ENCODE data around the gene ATG5. TPM values are rescaled to one million over a fixed set of nuclear protein-coding genes. Genes with fewer than 3 reads are reported as not detected.

Gene ATG5
- total and polyA plus RNA-seq, 2 donors (not counting 1 experiment from before 2014, with no cell fraction given) = 13.6 to 26.3 TPM

GRCh38 chr6:106360989-106361430 is 35.5 kb upstream of the ATG5 start:
- intact Hi-C loops (cut with micrococcal nuclease) = no loop called here
- H3K36me3 ChIP-seq (replicated peaks in 1 of 2; ENCODE audit: control extremely low read depth in 1 of 2, control insufficient read depth in 1 of 2, extremely low read depth in 1 of 2, insufficient read depth in 2 of 2, low read length in 1 of 2) = no peaks in the 10 kb centered on the region
- no peaks in the 10 kb centered on the region for H3K79me2 ChIP-seq (ENCODE audit: control insufficient read depth, insufficient read depth, low read length)
- ATAC-seq (ENCODE audit: low read depth) = peak; percentile 39
- peaks cover 0 to 33% (median 23%) of the 10 kb centered on the region in 4 experiments for H3K27me3 ChIP-seq (replicated peaks in 1 of 4; ENCODE audit: control extremely low read depth in 1 of 4, control insufficient read depth in 3 of 4, insufficient read depth in 4 of 4, low read length in 3 of 4)
- peak overlapping the region; percentile 90 for H3K4me3 Mint-ChIP-seq
- H2AFZ ChIP-seq (ENCODE audit: insufficient read depth, low read depth, low read length, poor library complexity, severe bottlenecking) = peak overlapping the region; percentile 89
- peak; percentile 62 for DNase-seq
- H3K4me1 ChIP-seq (ENCODE audit: control insufficient read depth in 2 of 2, insufficient read depth in 2 of 2, low read length in 2 of 2) = peaks cover 11 to 16% of the 10 kb centered on the region in 2 donors
- peak overlapping the region; percentile 53 for H3K27ac Mint-ChIP-seq
- peak overlapping the region; percentile 90 for H3K4me2 ChIP-seq (replicated peaks; ENCODE audit: low read depth, low read length, poor library complexity, severe bottlenecking)
- peak overlapping the region in 4 of 5 experiments; percentile 41 to 60 (median 50) for H3K4me3 ChIP-seq (ENCODE audit: control extremely low read depth in 1 of 5, extremely low read depth in 1 of 5, insufficient read depth in 1 of 5, low read depth in 2 of 5, low read length in 4 of 5)
- WGBS (ENCODE audit: insufficient coverage) = 3% methylated on average over 28 of the region's 31 CpGs
- peak overlapping the region; percentile 61 for H3K9ac ChIP-seq (ENCODE audit: low read length)
- TF ChIP-seq EZH2 (IDR thresholded peaks at IDR 0.05; ENCODE audit: borderline replicate concordance, insufficient read depth, low read depth, low read length, poor library complexity, severe bottlenecking) (no peak), CTCF (IDR thresholded peaks at IDR 0.05) (no peak)
- ChIA-PET CTCF (interaction anchor here (0.7 to 2.3 kb wide), 8 partner anchors 9 to 618 kb away, joined by 3 to 15 read pairs (median 4); no protein-coding TSS in a partner anchor), POLR2A (no interaction called here)
- peaks cover 0 to 4% (median 0%) of the 10 kb centered on the region in 3 donors for H3K9me3 ChIP-seq (ENCODE audit: control extremely low read depth in 1 of 3, control insufficient read depth in 2 of 3, insufficient read depth in 1 of 3, low read length in 2 of 3)
- peaks cover 42% of the 10 kb centered on the region for H3K27me3 Mint-ChIP-seq
- H4K20me1 ChIP-seq (ENCODE audit: control insufficient read depth, insufficient read depth, low read length, poor library complexity, severe bottlenecking) = no peaks in the 10 kb centered on the region
- H3K27ac ChIP-seq (ENCODE audit: low read length in 2 of 2) = no peak overlapping the region
- peaks cover 11% of the 10 kb centered on the region for H3K4me1 Mint-ChIP-seq
- H3K9me3 Mint-ChIP-seq (ENCODE audit: insufficient read depth) = no peaks in the 10 kb centered on the region

- ChIA-PET CTCF (interaction anchor here (0.7 to 2.3 kb wide), 7 partner anchors 9 to 619 kb away, joined by 3 to 15 read pairs (median 5); no protein-coding TSS in a partner anchor), POLR2A (no interaction called here)
- Histone ChIP-seq H4K20me1 (ENCODE audit: control insufficient read depth, insufficient read depth, low read length, poor library complexity, severe bottlenecking) (no peaks in the 10 kb centered on the region), H3K27me3 (replicated peaks in 1 of 4; ENCODE audit: control extremely low read depth in 1 of 4, control insufficient read depth in 3 of 4, insufficient read depth in 4 of 4, low read length in 3 of 4) (peaks cover 0 to 38% (median 28%) of the 10 kb centered on the region in 4 experiments), H3K79me2 (ENCODE audit: control insufficient read depth, insufficient read depth, low read length) (no peaks in the 10 kb centered on the region), H2AFZ (ENCODE audit: insufficient read depth, low read depth, low read length, poor library complexity, severe bottlenecking) (peak within 1 kb of the TSS; percentile 89), H3K4me2 (replicated peaks; ENCODE audit: low read depth, low read length, poor library complexity, severe bottlenecking) (peak within 1 kb of the TSS; percentile 90), H3K9me3 (ENCODE audit: control extremely low read depth in 1 of 3, control insufficient read depth in 2 of 3, insufficient read depth in 1 of 3, low read length in 2 of 3) (peaks cover 0 to 4% (median 0%) of the 10 kb centered on the region in 3 donors), H3K36me3 (replicated peaks in 1 of 2; ENCODE audit: control extremely low read depth in 1 of 2, control insufficient read depth in 1 of 2, extremely low read depth in 1 of 2, insufficient read depth in 2 of 2, low read length in 1 of 2) (no peaks in the 10 kb centered on the region), H3K9ac (ENCODE audit: low read length) (peak within 1 kb of the TSS; percentile 61), H3K27ac (ENCODE audit: low read length in 2 of 2) (no peak within 1 kb of the TSS), H3K4me1 (ENCODE audit: control insufficient read depth in 2 of 2, insufficient read depth in 2 of 2, low read length in 2 of 2) (peaks cover 11 to 16% of the 10 kb centered on the region in 2 donors), H3K4me3 (ENCODE audit: control extremely low read depth in 1 of 5, extremely low read depth in 1 of 5, insufficient read depth in 1 of 5, low read depth in 2 of 5, low read length in 4 of 5) (peak within 1 kb of the TSS in 4 of 5 experiments; percentile 41 to 60 (median 50))
- Mint-ChIP-seq H3K4me1 (peaks cover 11% of the 10 kb centered on the region), H3K27ac (peak within 1 kb of the TSS; percentile 53), H3K27me3 (peaks cover 47% of the 10 kb centered on the region), H3K9me3 (ENCODE audit: insufficient read depth) (no peaks in the 10 kb centered on the region), H3K4me3 (peak within 1 kb of the TSS; percentile 90)
- WGBS (ENCODE audit: insufficient coverage) = 4% methylated on average over 66 of the region's 66 CpGs
- ATAC-seq (ENCODE audit: low read depth) = peak; percentile 83
- intact Hi-C loops (cut with micrococcal nuclease) = no loop called here
- peak; percentile 78 for DNase-seq
- TF ChIP-seq CTCF (IDR thresholded peaks at IDR 0.05) (peak; percentile 90), EZH2 (IDR thresholded peaks at IDR 0.05; ENCODE audit: borderline replicate concordance, insufficient read depth, low read depth, low read length, poor library complexity, severe bottlenecking) (no peak)
These were observed 34.9 kb upstream of the ATG5 start, which contains the start of gene CRYBG1 for GRCh38 chr6:106360410-106360988. Gene CRYBG1, plus strand, starts transcription at chr6:106360717. Its CDS starts 192 bp downstream, at chr6:106360909.

Measured in B cell (primary cell).